H9 (cell line): Measurements from ENCODE around the gene ARFGAP2. TPM values are rescaled to one million over a fixed set of nuclear protein-coding genes. Genes with fewer than 3 reads are reported as not detected.

Experiments used
- DNase-seq: peaks from one replicate; pipeline ENCODE4 v3.0.0-alpha.2; 2017
- H2AFZ ChIP-seq: one replicate; pipeline ENCODE4 v1.6.1; 2013; ENCODE audit warnings: mild to moderate bottlenecking, low read length, control low read depth, moderate library complexity
- H2AK5ac ChIP-seq: 2 replicates; pipeline ENCODE4 v1.6.1; 2013; ENCODE audit warnings: low read length, control low read depth, mixed read lengths; ENCODE audit not compliant: insufficient read length
- H2BK120ac ChIP-seq: one replicate; pipeline ENCODE4 v1.6.1; 2013; ENCODE audit warnings: low read depth, mild to moderate bottlenecking, low read length, control low read depth, inconsistent platforms; ENCODE audit not compliant: poor library complexity, severe bottlenecking
- H2BK12ac ChIP-seq: 2 replicates; pipeline ENCODE4 v1.6.1; 2013; ENCODE audit warnings: low read length, control low read depth, mixed read lengths, low read depth; ENCODE audit not compliant: insufficient read length
- H2BK15ac ChIP-seq: 2 replicates; pipeline ENCODE4 v1.6.1; 2013; ENCODE audit warnings: low read depth, low read length, control low read depth
- H2BK20ac ChIP-seq: one replicate; pipeline ENCODE4 v1.6.1; 2013; ENCODE audit warnings: low read depth, mild to moderate bottlenecking, low read length, control low read depth, inconsistent platforms; ENCODE audit not compliant: poor library complexity, severe bottlenecking
- H2BK5ac ChIP-seq: 2 replicates; pipeline ENCODE4 v1.6.1; 2013; ENCODE audit warnings: low read length, control low read depth, mixed read lengths; ENCODE audit not compliant: insufficient read length
- H3K14ac ChIP-seq: 2 replicates; pipeline ENCODE4 v1.6.1; 2013; ENCODE audit warnings: low read length, control low read depth; ENCODE audit not compliant: insufficient read depth
- H3K18ac ChIP-seq: 2 replicates; pipeline ENCODE4 v1.6.1; 2013; ENCODE audit warnings: low read depth, mild to moderate bottlenecking, mixed read lengths, low read length, control low read depth; ENCODE audit not compliant: insufficient read length
- H3K23ac ChIP-seq: 2 replicates; pipeline ENCODE4 v1.6.1; 2013; ENCODE audit warnings: low read length, control low read depth, mixed read lengths, low read depth; ENCODE audit not compliant: insufficient read length
- H3K23me2 ChIP-seq: 2 replicates; pipeline ENCODE4 v1.6.1; 2013; ENCODE audit warnings: low read depth, mild to moderate bottlenecking, mixed read lengths, low read length, control low read depth; ENCODE audit not compliant: insufficient read length, poor library complexity, severe bottlenecking
- H3K27ac ChIP-seq: 2 replicates; pipeline ENCODE4 v1.5.1; 2013; ENCODE audit warnings: low read length, control low read depth, mixed read lengths, low read depth; ENCODE audit not compliant: insufficient read length
- H3K27me3 ChIP-seq: 2 replicates; pipeline ENCODE4 v1.6.1; 2013; ENCODE audit warnings: low read length, control low read depth, inconsistent platforms; ENCODE audit not compliant: insufficient read depth
- H3K4ac ChIP-seq: 2 replicates; pipeline ENCODE4 v1.6.1; 2013; ENCODE audit warnings: low read depth, mild to moderate bottlenecking, control low read depth, inconsistent platforms, low read length, moderate library complexity
- H3K4me1 ChIP-seq: 2 replicates; pipeline ENCODE4 v1.6.1; 2013; ENCODE audit warnings: low read length, control low read depth, inconsistent platforms; ENCODE audit not compliant: insufficient read depth
- H3K4me2 ChIP-seq: 2 replicates; pipeline ENCODE4 v1.6.1; 2013; ENCODE audit warnings: low read length, control low read depth, mixed read lengths; ENCODE audit not compliant: insufficient read length, insufficient read depth
- H3K56ac ChIP-seq: 2 replicates; pipeline ENCODE4 v1.6.1; 2013; ENCODE audit warnings: low read depth, mild to moderate bottlenecking, mixed read lengths, low read length, control low read depth; ENCODE audit not compliant: insufficient read length
- H3K79me1 ChIP-seq: 2 replicates; pipeline ENCODE4 v1.6.1; 2013; ENCODE audit warnings: low read depth, mild to moderate bottlenecking, moderate library complexity, low read length, control low read depth, inconsistent platforms; ENCODE audit not compliant: insufficient read depth, poor library complexity, severe bottlenecking
- H3K79me2 ChIP-seq: 2 replicates; pipeline ENCODE4 v1.6.1; 2013; ENCODE audit warnings: low read length, control low read depth, inconsistent platforms; ENCODE audit not compliant: insufficient read depth
- H3K9ac ChIP-seq: 2 replicates; pipeline ENCODE4 v1.6.1; 2013; ENCODE audit warnings: low read length, control low read depth, mixed read lengths; ENCODE audit not compliant: insufficient read length; ENCODE audit errors: extremely low read depth
- H3K9me3 ChIP-seq: one replicate; pipeline ENCODE4 v1.6.1; 2013; ENCODE audit warnings: low read depth, low read length, inconsistent platforms; ENCODE audit not compliant: control insufficient read depth
- H3T11ph ChIP-seq: one replicate; pipeline ENCODE4 v1.6.1; 2013; ENCODE audit warnings: mild to moderate bottlenecking, low read length, control low read depth, inconsistent platforms
- H4K20me1 ChIP-seq: one replicate; pipeline ENCODE4 v1.6.1; 2013; ENCODE audit not compliant: control insufficient read depth, insufficient read length, insufficient read depth
- H4K5ac ChIP-seq: 2 replicates; pipeline ENCODE4 v1.6.1; 2013; ENCODE audit warnings: low read depth, mild to moderate bottlenecking, mixed read lengths, low read length, control low read depth; ENCODE audit not compliant: insufficient read length
- H4K8ac ChIP-seq: replicated peaks from 2 replicates; pipeline ENCODE4 v1.6.1; 2013; ENCODE audit warnings: low read length, control low read depth, mixed read lengths, low read depth; ENCODE audit not compliant: insufficient read length
- H4K91ac ChIP-seq: 2 replicates; pipeline ENCODE4 v1.6.1; 2013; ENCODE audit warnings: low read depth, mild to moderate bottlenecking, moderate library complexity, mixed read lengths, low read length, control low read depth; ENCODE audit not compliant: insufficient read length
- H3K27ac Mint-ChIP-seq, 3 experiments: 2 replicates in 2 of 3; 3 replicates in 1 of 3; pipeline ENCODE4 v1.8.0; 2020 to 2021; ENCODE audit warnings: mixed read lengths in 3 of 3, mild to moderate bottlenecking in 1 of 3, moderate library complexity in 1 of 3
- H3K27me3 Mint-ChIP-seq: 2 replicates; pipeline ENCODE4 v1.8.0; 2021; ENCODE audit warnings: low read depth, mild to moderate bottlenecking, moderate library complexity, mixed read lengths
- H3K36me3 Mint-ChIP-seq, 3 experiments: 2 replicates in 2 of 3; 3 replicates in 1 of 3; pipeline ENCODE4 v1.8.0; 2020 to 2021; ENCODE audit warnings: low read depth in 3 of 3, mixed read lengths in 3 of 3; ENCODE audit not compliant: insufficient read depth in 1 of 3
- H3K4me1 Mint-ChIP-seq, 2 experiments: 2 replicates each; pipeline ENCODE4 v1.8.0; 2020; ENCODE audit warnings: mixed read lengths in 2 of 2
- H3K4me3 Mint-ChIP-seq, 2 experiments: 2 replicates in 1 of 2; 3 replicates in 1 of 2; pipeline ENCODE4 v1.8.0; 2020 to 2021; ENCODE audit warnings: mild to moderate bottlenecking in 2 of 2, mixed read lengths in 2 of 2, moderate library complexity in 1 of 2
- H3K9me3 Mint-ChIP-seq, 2 experiments: 2 replicates in 1 of 2; 3 replicates in 1 of 2; pipeline ENCODE4 v1.8.0; 2020; ENCODE audit warnings: mild to moderate bottlenecking in 2 of 2, mixed read lengths in 2 of 2, moderate library complexity in 1 of 2
- WGBS: extraction: QIAGEN DNeasy Blood & Tissue Kit; methylation state at CpG from one replicate; pipeline ENCODE4 v1.1.7; 2013; ENCODE audit warnings: missing lambda C conversion rate, low lambda C conversion rate, mixed read lengths; ENCODE audit not compliant: insufficient read length; ENCODE audit errors: extremely low coverage; 5-methylcytosine and 5-hydroxymethylcytosine counted together
- total RNA-seq: library from RNA; stranded (reverse); gene quantifications from 2 replicates; pipeline ENCODE4 v1.2.1, GENCODE V29; 2021
- TF ChIP-seq, protein P1 (sequence below): fragments of 200-600 bp; sonication (generic); conservative IDR thresholded peaks from 3 replicates; pipeline ENCODE4 v1.8.0; 2021; ENCODE audit warnings: antibody characterized with exemption, mild to moderate bottlenecking

ARFGAP2 gene
- total RNA-seq, 1 experiment from 2014 or later = 72.3 TPM

GRCh38 chr11:47161890-47162289 lies 14.8 kb downstream of the ARFGAP2 start:
- no peak overlapping the region for H3T11ph ChIP-seq
- TF ChIP-seq, protein P1, sequence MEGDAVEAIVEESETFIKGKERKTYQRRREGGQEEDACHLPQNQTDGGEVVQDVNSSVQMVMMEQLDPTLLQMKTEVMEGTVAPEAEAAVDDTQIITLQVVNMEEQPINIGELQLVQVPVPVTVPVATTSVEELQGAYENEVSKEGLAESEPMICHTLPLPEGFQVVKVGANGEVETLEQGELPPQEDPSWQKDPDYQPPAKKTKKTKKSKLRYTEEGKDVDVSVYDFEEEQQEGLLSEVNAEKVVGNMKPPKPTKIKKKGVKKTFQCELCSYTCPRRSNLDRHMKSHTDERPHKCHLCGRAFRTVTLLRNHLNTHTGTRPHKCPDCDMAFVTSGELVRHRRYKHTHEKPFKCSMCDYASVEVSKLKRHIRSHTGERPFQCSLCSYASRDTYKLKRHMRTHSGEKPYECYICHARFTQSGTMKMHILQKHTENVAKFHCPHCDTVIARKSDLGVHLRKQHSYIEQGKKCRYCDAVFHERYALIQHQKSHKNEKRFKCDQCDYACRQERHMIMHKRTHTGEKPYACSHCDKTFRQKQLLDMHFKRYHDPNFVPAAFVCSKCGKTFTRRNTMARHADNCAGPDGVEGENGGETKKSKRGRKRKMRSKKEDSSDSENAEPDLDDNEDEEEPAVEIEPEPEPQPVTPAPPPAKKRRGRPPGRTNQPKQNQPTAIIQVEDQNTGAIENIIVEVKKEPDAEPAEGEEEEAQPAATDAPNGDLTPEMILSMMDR = no peak; the same call in 2 of the 3 replicates
- no peak overlapping the region for H3K23ac ChIP-seq
- no peak overlapping the region for H3K4ac ChIP-seq
- no peak overlapping the region for H3K18ac ChIP-seq
- H3K23me2 ChIP-seq = no peaks in the 10 kb centered on the region
- no peak overlapping the region for H4K5ac ChIP-seq
- H3K9ac ChIP-seq = no peak overlapping the region
- no peak for DNase-seq
- no peak overlapping the region for H2BK120ac ChIP-seq
- H2BK5ac ChIP-seq = no peak overlapping the region
- Mint-ChIP-seq H3K4me3 (no peak overlapping the region; a peak in 1 of 5 replicates), H3K27me3 (no peaks in the 10 kb centered on the region; the same call in 1 of the 2 replicates), H3K27ac (peak overlapping the region in 2 of 3 experiments; percentile 48 to 64; a peak in 2 of 7 replicates), H3K4me1 (peaks cover 5 to 11% of the 10 kb centered on the region in 2 experiments; a peak in 1 of 4 replicates), H3K36me3 (peaks cover 12 to 33% (median 27%) of the 10 kb centered on the region in 3 experiments), H3K9me3 (no peaks in the 10 kb centered on the region; a peak in 1 of 5 replicates)
- H2AFZ ChIP-seq = no peak overlapping the region
- H4K8ac ChIP-seq = no peak overlapping the region
- no peak overlapping the region for H4K91ac ChIP-seq
- H2BK20ac ChIP-seq = no peak overlapping the region
- no peaks in the 10 kb centered on the region for H3K27me3 ChIP-seq
- no CpG with 5 or more reads among the region's 9 CpGs for WGBS
- H3K9me3 ChIP-seq = no peaks in the 10 kb centered on the region
- no peaks in the 10 kb centered on the region for H3K79me1 ChIP-seq
- no peak overlapping the region for H3K14ac ChIP-seq
- no peak overlapping the region for H3K4me2 ChIP-seq
- H2BK15ac ChIP-seq = no peak overlapping the region
- no peak overlapping the region for H2BK12ac ChIP-seq
- H2AK5ac ChIP-seq = no peak overlapping the region
- H3K79me2 ChIP-seq = no peaks in the 10 kb centered on the region
- H3K4me1 ChIP-seq = no peaks in the 10 kb centered on the region
- no peaks in the 10 kb centered on the region for H4K20me1 ChIP-seq
- no peak overlapping the region for H3K27ac ChIP-seq
- H3K56ac ChIP-seq = no peak overlapping the region
